Epithelial cell of prostate (primary cell): Measurements from ENCODE around the gene CTSO.
"Not testable (repeated sequence)": the region's sequence is repeated elsewhere in the genome, so short reads cannot be mapped to it uniquely, and the experiment has no call there.

ENCODE experiments used
- DNase-seq: peaks from one replicate; pipeline ENCODE4 v3.0.0-alpha.2; 2011; ENCODE audit warnings: low read depth, low spot score
- H3K27ac ChIP-seq: fragments of 450-650 bp; 2 replicates; pipeline ENCODE4 v1.5.1; 2017; ENCODE audit warnings: mild to moderate bottlenecking

The CTSO gene

DNA sequence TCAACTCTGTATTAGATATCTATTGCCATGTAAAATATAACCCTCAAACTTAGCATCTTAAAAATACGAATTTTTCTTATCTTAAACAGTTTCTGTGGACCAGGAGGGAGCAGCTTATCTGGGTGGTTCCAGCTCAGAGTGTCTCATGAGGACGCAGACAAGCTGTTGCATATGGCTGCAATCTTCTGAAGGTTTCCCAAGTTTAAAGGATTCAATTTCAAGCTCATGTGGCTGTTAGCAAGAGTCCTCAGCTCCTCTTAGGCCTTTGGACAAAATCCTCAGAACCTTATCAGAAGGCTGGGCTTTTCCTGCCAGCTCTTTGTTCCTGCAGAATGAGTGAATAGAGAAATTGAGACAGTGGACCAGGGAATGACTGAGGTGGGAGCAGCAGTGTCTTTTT lies 2.8 kb upstream of the CTSO start:
- H3K27ac ChIP-seq, result no peak overlapping the region
- DNase-seq, result no peak

DNA sequence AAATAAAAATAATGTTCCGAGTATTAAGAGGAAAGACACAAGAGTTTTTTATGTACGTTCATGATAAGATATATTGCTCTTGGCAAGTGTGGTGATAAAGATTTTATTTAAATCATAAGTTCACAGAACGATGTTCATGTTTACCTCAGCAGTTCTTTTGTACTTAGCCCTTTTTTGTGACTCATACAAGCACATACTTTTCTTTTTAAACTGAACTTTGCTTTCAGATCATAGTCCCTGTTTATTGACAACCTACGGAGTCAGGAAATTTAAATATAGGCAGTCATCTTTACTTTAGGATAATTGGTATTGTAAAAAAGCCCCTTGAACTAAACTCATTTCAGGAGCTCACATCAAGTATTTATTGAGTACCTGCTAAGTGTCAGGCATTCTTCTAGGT lies 1.3 kb upstream of the CTSO start:
- H3K27ac ChIP-seq, result no peak overlapping the region
- DNase-seq, result no peak

DNA sequence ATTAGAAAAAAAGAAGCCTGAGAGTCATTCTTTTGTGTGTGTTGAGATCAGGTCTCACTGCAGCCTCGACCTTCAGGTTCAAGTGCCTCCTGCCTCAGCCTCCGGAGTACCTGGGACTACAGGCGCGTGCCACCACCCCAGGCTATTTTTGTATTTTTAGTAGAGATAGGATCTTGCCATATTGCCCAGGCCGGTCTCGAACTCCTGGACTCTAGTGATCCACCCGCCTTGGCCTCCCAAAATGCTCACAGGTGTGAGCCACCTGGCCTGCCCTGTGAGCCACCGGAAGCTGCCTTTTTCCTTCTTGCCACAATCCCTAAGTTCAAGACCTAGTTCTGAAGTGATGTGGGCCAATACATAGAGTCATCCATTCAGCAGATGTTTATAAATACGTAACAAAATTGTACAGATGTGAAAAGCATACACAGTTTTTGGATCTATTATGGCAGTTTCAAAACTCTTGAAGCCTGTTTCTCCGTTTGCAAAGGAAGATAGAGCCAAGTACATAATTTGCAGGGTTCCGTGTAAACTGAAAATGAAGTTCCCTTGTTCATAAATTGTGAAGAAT lies 536 bp upstream of the CTSO start:
- peak overlapping the region; percentile 88 for H3K27ac ChIP-seq
- DNase-seq, result no peak

DNA sequence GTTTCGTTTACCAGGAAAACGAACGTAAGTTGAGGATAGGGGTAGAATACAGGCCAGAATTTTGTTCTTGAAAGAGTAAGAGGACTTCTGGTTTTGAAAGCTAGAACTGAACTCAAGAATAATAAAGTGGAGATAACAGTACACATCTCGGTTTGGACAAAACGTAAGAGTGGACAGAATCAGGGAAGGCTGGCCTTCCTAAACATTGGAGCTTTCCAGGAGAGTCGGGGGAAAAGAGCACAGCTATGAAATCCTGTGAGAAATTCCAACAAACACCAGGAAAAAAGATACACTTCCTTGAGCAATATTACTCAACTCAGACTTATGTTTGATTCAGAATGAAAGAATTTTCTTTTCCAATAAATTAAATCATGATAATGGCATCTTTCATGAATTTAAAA lies 1.2 kb downstream of the CTSO start:
- no peak for DNase-seq
- H3K27ac ChIP-seq, result peak overlapping the region; percentile 88

DNA sequence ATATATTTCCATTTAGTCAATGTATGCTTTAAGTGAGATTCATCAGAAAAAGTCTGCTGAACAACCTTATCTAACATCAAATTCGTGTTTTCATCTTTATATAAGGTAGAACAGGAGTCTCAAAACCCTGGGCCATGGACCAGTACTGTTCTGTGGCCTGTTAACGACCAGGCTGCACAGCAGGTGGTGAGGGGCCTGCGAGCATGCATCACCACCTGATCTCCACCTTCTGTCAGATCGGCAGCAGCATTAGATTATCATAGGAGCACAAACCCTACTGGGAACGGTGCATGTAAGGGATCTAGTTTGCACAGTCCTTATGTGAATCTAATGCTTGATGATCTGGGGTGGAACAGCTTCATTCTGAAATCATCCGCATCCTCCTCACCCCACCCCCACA lies 3.2 kb downstream of the CTSO start:
- no peak for DNase-seq

DNA sequence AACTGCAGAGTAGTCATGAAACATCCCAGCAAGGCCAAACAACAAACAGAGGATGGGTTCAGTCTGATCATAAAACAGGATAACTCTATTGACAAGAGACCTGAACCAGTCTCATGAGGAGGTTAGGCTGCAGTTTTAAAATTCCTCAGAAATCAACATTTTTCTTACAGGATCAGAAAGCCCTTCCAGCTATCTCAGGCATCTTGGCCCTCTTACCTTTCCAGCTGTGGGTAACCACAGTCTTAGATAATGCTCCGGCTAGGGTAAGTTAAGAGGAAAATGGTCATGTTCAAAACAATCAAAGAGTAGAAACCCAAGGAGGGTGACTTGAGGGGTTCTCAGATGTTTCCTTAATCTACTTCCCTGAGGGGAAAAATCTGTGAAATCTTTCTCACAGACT lies 5.1 kb downstream of the CTSO start:
- no peak for DNase-seq
- no peak overlapping the region for H3K27ac ChIP-seq

More for the DNA sequence above, 3.2 kb downstream of the CTSO start:
- H3K27ac ChIP-seq, result no peak overlapping the region

DNA sequence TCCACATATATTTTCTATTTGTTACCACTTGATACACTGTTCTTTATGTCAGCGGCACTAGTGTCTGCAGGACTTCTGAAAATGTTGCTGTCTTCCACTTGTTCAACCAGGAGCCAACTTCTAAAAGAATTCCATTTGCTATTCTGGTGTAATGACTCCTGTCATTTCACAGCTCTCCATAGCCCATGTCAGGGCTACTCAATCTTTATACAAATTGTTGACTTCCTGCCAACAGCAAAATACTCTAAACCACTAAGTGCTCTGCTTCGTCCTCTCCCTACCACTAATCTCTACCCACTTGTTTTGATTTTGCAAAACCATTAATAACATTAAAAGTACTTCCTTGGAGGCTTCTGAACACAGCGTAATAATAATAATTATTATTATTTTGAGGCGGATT lies 7.2 kb downstream of the CTSO start:
- DNase-seq, result no peak
- H3K27ac ChIP-seq, result no peak overlapping the region

DNA sequence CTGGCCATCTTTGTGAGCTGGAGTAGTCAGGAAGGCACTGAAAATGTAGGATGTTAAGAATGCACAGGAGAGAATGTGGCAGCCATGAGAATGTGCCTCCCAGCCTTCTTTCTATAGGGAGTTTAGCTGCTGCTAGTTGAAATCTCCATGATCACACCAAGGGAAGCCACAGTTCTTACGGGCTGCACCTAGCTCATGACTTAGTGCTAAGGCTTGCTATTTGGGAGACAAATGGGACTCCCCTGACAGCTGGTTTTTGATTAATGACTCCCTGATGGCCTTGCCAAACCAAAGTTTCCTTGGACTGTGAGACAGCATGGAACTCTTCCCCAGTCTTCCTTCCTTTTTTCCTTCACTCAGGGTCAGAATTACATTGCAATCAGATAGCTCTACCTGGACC lies 9.2 kb downstream of the CTSO start:
- DNase-seq, result no peak
- no peak overlapping the region for H3K27ac ChIP-seq

DNA sequence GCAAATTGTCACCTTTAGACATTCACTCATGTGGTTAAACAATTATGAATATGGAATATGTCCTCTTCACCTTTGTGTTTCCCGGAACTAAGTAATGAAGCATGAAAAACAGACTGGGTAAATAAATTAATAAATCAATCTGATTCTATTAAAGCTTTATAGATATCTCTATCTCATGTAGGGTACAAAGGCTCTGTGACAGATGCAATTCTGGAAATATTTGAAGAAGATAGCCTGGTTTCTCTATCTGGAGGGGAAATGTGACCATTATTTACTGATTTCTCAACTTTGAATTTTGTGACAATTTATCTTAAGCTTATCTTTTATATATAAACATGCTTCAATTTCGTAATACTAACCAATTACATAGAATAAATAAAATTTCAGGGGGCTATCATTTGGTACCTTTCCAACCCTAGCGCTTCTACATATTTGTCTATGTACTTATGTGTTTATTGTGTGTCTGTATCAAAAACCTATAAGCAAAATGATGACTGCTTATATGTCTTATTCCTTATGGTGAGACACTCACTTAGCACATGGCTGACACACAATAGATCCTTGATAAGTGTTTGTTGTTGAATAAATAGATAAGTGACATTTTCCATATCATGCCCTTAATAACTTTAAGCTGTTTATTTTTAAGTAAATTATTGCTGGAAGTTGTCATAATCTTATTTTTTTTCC lies 9.9 kb downstream of the CTSO start:
- no peak for DNase-seq
- no peak overlapping the region for H3K27ac ChIP-seq

DNA sequence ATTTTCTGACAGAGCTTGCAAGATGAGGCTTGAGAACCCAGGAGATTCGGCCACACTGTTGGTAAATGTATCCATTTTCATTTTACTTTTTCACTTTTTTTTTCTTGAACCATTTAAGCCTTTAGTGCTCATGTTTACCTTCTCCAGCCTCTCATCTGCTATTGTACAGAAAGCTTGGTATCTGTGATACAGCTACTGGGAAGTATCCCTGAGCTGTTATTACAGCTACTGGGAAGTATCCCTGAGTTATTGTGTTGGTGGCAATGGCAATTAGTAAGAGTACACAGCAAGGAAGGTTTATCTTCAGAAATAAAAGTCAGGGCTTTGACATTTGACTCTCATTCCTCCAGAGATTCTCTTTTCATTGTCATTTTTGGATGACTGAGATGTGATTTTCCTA lies 11.8 kb downstream of the CTSO start:
- no peak overlapping the region for H3K27ac ChIP-seq
- no peak for DNase-seq

DNA sequence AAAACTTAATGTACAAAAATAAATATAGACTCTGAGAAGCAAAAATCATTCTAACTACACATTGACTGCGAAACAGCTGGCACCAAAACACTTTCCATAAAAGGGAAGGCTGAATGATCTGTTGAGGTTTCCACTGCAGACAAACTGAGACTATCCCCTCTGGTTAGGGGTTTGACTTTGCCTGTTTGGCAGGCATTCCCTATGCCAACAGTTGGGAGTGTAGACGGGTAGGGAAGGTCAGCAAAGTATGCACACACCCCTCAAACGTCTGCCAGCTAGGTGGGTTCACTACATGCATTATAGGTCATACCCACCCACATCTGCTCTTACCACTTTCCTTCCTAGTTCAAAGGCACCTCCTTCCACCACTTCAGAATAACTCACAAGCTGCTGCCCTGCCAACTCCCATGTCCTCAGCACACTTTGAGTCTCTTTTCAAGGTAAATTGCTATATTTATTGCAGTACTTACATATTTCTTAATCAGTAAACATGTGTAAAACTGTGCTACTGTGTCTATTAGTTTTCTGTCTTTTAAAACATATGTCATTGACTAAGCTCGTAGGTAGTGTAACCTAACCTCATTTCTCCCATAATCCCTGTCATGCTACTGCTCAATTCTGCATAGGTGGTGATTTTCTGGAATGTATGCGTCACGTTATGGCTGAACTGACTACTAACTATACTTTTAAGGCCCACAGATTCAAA lies 12.4 kb downstream of the CTSO start:
- no peak for DNase-seq
- H3K27ac ChIP-seq, result no peak overlapping the region

DNA sequence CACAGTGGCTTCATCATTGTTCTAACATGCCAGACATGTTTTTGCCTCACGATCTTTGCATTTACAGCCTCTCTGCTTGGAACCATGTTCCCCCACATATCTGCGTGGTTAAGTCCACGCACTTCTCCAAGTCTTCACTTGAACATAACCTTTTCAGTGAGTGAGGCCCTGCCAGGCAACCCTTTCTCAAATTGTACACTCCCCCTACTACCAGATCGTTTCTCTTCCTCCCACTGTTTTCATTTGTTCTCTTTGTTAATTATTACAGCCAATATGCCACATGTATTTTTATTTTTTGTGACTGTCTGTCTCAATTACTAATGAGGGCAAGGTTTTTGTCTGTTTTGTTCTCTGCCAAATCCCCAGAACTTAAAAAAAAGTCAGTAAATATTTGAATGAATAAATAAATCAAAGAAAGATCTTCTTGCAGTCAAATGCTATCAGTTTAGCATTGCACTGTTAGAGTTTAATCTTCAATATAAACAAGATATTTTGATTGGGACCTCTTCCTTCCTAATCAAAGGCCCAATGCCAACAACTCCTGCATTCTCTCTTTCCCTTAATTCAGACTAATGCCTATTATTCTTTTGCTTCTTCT lies 18.2 kb downstream of the CTSO start:
- DNase-seq, result no peak
- H3K27ac ChIP-seq, result no peak overlapping the region

DNA sequence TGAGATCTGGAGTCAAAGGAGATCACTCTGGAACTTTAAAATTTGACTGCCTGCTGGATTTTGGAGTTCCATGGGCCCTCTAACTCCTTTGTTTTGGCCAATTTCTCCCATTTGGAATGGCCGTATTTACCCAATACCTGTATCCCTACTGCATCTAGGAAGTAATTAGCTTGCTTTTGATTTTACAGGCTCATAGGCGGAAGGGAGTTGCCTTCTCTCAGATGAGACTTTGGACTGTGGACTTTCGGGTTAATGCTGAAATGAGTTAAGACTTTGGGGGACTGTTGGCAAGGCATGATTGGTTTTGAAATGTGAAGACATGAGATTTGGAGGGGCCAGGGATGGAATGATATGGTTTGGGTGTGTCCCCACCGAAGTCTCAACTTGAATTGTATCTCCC lies 19.0 kb downstream of the CTSO start:
- H3K27ac ChIP-seq, DNase-seq: not testable (repeated sequence)

DNA sequence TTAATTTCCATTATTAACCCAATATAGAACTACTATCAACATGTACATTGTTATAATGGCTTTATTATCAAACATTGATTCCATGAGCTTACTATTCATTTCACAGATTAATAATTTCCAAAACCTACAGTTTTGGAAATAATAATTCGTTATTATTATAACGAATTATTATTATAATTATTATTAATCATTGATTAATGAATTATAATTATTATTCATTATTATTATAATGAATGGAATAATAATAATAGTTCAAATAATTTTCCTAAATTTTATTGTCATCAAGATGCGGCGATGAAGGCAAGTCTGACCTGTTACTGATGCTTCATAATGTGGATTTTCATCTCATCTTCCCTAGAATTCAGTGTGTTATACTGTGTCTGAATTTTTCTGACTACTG lies 22.0 kb downstream of the CTSO start:
- H3K27ac ChIP-seq, result no peak overlapping the region
- DNase-seq, result no peak

DNA sequence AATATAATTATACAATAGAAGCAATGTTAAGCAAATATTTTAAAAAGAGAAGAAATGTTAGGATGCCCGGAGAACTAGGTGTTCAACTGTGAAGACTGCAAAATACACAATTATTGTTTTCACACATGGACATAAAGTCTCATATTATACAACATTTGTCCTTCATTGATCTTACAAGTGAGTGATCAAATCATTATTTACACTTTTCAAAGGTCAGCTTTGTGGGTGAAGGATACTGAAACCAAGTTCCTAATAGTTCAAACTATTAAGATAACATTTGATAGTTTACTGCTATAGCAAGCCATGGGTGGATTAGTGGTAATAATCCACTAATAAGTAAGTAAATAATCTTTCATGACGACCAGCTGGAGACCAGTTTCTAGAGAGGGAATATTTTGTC lies 23.3 kb downstream of the CTSO start:
- no peak overlapping the region for H3K27ac ChIP-seq
- DNase-seq, result no peak

DNA sequence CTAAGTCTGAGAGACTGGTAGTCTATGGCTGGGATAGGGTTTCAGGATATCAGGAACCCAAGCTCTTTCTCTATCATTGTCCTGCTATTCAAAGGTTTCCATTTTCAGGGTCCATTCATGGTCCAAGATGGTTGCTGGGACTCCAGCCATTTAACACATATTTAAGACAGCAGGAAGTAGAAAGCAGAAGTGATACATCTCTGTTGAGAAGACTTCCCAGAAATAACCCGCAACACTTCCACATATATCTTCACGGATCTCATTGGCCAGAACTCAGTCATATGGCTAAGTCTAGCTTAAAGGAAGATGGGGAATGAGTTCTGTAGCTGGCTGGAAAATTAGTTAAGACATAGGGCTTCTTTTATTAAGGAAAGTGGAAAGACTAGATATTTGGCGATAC lies 23.8 kb downstream of the CTSO start:
- no peak for DNase-seq
- H3K27ac ChIP-seq, result no peak overlapping the region

DNA sequence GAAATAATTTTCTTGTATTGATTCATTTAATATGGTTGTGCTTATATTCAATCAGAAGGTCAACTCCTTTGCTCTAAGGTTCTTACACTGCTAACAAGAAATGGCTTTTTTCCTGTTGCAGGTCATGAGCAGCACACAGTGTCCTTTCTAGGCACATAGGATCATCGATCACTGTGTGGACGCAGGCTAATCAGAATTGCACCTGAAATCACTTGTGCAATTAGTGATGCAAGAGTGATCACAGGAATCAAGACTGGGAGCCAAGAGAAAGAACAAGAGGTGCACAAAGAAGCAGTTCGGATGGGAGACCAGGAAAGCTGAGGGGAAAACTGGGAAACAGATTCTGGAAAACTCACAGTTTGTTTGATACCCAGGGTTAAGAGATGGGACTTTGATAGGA lies 29.0 kb downstream of the CTSO start:
- no peak overlapping the region for H3K27ac ChIP-seq
- no peak for DNase-seq

DNA sequence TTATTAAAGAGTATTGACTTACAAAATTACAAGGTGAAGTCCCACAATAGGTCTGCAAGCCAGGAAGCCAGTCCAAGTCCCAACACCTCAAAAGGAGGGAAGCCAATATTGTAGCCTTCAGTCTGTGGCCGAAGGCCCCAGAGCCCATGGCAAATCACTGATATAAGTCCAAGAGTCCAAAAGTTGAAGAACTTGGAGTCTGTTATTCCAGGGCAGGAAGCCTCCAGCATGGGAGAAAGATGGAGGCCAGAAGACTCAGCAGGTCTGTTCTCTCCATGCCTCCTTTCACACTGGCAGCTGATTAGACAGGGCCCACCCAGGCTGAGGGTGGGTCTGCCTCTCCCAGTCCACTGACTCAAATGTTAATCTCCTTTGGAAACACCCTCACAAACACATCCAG lies 32.1 kb downstream of the CTSO start:
- H3K27ac ChIP-seq, result no peak overlapping the region
- no peak for DNase-seq

DNA sequence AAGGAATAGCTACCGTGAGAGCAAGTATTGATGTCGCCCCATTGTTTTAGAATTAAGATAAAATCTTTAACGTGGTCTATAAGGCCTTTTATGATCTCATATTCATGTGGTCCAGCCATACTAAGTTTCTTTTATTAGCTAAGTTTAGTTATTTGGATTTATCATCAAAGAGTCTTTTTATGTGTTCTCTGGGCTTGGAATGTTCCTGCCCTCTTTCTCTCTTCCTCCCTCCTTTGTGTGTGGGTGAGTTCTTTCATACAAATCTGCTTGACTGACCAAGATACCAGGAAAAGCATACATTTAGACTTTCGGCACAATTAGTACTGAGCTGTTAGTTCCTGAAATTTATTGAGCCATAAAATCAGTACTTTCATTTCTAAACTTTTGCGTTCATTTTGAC lies 38.9 kb downstream of the CTSO start:
- no peak for DNase-seq
- no peak overlapping the region for H3K27ac ChIP-seq

DNA sequence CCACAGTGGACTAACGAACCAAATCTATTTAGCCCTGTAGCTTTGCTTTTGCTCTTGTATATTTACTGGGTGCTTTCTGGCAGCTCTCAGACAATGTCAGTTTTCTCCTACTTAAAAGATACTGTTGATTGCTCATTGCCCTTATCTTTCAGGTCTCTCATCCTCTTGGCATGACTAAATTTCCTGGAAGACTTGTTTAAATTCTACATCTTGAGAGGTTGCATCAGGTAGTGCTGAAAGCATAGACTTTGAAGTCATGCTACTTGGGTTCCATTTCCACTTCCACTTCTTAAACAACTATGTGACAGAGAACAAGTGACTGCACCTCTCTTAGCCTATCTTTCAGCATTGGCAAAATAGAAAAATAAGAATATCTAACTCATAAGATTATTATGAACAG lies 41.8 kb downstream of the CTSO start:
- DNase-seq, result no peak
- H3K27ac ChIP-seq, result no peak overlapping the region

DNA sequence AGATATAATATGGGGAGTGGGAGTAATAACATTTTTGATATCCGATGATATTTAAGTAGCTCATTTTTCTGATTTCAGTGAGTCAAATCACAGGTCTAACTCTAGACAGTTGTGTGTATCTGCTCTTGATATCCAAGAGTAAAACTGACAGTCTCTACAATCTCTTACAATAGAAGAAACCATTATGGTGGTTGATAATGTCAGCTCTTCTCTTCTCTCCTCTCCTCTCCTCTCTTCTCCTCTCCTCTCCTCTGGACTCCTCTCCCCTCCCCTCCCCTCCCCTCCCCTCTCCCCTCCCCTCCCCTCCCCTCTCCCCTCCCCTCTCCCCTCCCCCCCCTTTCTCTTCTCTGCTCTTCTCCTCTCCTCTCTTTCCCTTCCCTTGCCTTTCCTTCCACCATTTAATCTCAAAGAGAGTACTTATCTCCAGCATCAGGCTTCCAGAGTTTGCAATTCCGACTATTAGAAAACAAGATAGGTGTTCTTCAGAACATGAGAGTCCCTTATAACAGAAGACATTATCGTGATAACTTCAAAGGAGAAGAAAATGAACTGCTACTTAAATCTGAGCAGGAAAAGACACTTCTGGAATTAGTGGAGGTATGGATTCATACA lies 43.9 kb downstream of the CTSO start:
- no peak overlapping the region for H3K27ac ChIP-seq

More for the DNA sequence above, 43.9 kb downstream of the CTSO start:
- DNase-seq, result no peak
